Neuronal stem cell (in vitro differentiated cells): Measurements from ENCODE around the gene NDUFS4.
A peak's percentile ranks its signal among the peaks of the same experiment; 100 is the strongest.
"Not testable (repeated sequence)": the region's sequence is repeated elsewhere in the genome, so short reads cannot be mapped to it uniquely, and the experiment has no call there.

Source experiments
- DNase-seq: peaks from one replicate; pipeline ENCODE4 v3.0.0-alpha.2; 2013; ENCODE audit warnings: low spot score
- H2AFZ ChIP-seq: one replicate; pipeline ENCODE4 v1.6.1; 2013; ENCODE audit warnings: mild to moderate bottlenecking, low read length, inconsistent platforms
- H2AK5ac ChIP-seq: 2 replicates; pipeline ENCODE4 v1.6.1; 2013; ENCODE audit warnings: low read depth, mild to moderate bottlenecking, inconsistent platforms, low read length, moderate library complexity, mixed read lengths
- H2BK120ac ChIP-seq: 2 replicates; pipeline ENCODE4 v1.6.1; 2013; ENCODE audit warnings: low read depth, mild to moderate bottlenecking, inconsistent platforms, low read length, moderate library complexity, mixed read lengths
- H2BK12ac ChIP-seq: one replicate; pipeline ENCODE4 v1.6.1; 2013; ENCODE audit warnings: low read length, inconsistent platforms
- H2BK15ac ChIP-seq: 2 replicates; pipeline ENCODE4 v1.6.1; 2013; ENCODE audit warnings: mild to moderate bottlenecking, low read length, inconsistent platforms, mixed read lengths
- H2BK5ac ChIP-seq: one replicate; pipeline ENCODE4 v1.6.1; 2013; ENCODE audit warnings: inconsistent platforms, mild to moderate bottlenecking, low read length, moderate library complexity
- H3K14ac ChIP-seq: one replicate; pipeline ENCODE4 v1.6.1; 2013; ENCODE audit warnings: low read length, inconsistent platforms
- H3K18ac ChIP-seq: 2 replicates; pipeline ENCODE4 v1.6.1; 2013; ENCODE audit warnings: low read length, inconsistent platforms
- H3K23ac ChIP-seq: 2 replicates; pipeline ENCODE4 v1.6.1; 2013; ENCODE audit warnings: low read depth, mild to moderate bottlenecking, mixed read lengths, low read length, inconsistent platforms; ENCODE audit not compliant: poor library complexity
- H3K27ac ChIP-seq: replicated peaks from 3 replicates; pipeline ENCODE4 v1.5.1; 2013; ENCODE audit warnings: low read length, inconsistent platforms
- H3K27me3 ChIP-seq, 3 experiments: 2 replicates each; pipeline ENCODE4 v1.6.1; 2013; ENCODE audit warnings: low read length in 3 of 3, mild to moderate bottlenecking in 2 of 3, inconsistent platforms in 1 of 3, low read depth in 1 of 3, mixed read lengths in 1 of 3, moderate library complexity in 1 of 3; ENCODE audit not compliant: control insufficient read depth in 3 of 3, insufficient read depth in 3 of 3
- H3K36me3 ChIP-seq, 2 donors: replicated peaks in 1 of 2; 2 replicates each; pipeline ENCODE4 v1.6.1; 2013; ENCODE audit warnings: low read length in 2 of 2; ENCODE audit not compliant: control insufficient read depth in 2 of 2, insufficient read depth in 2 of 2
- H3K4ac ChIP-seq: 2 replicates; pipeline ENCODE4 v1.6.1; 2013; ENCODE audit warnings: inconsistent platforms, mild to moderate bottlenecking, low read length, moderate library complexity
- H3K4me1 ChIP-seq, 2 donors: 1 replicate in 1 of 2; 2 replicates in 1 of 2; pipeline ENCODE4 v1.6.1; 2013; ENCODE audit warnings: low read length in 2 of 2, low read depth in 1 of 2; ENCODE audit not compliant: control insufficient read depth in 2 of 2, insufficient read depth in 1 of 2
- H3K4me2 ChIP-seq: one replicate; pipeline ENCODE4 v1.6.1; 2013; ENCODE audit warnings: mild to moderate bottlenecking, low read length, inconsistent platforms; ENCODE audit not compliant: insufficient read depth, poor library complexity, severe bottlenecking
- H3K4me3 ChIP-seq, 2 donors: 2 replicates each; pipeline ENCODE4 v1.5.1; 2013; ENCODE audit warnings: low read length in 2 of 2, mild to moderate bottlenecking in 2 of 2, inconsistent platforms in 1 of 2, moderate library complexity in 1 of 2
- H3K79me1 ChIP-seq: one replicate; pipeline ENCODE4 v1.6.1; 2013; ENCODE audit warnings: low read depth, mild to moderate bottlenecking, inconsistent platforms, low read length, moderate library complexity
- H3K9ac ChIP-seq: one replicate; pipeline ENCODE4 v1.6.1; 2013; ENCODE audit warnings: mild to moderate bottlenecking, low read depth, low read length, inconsistent platforms; ENCODE audit not compliant: poor library complexity
- H3K9me3 ChIP-seq, 2 donors: replicated peaks in 1 of 2; 2 replicates each; pipeline versions ENCODE3 to v1.6.1; 2013; ENCODE audit warnings: low read length in 2 of 2, mild to moderate bottlenecking in 2 of 2, inconsistent platforms in 1 of 2, low read depth in 1 of 2, mixed read lengths in 1 of 2, moderate library complexity in 1 of 2; ENCODE audit not compliant: control insufficient read depth in 2 of 2, insufficient read depth in 1 of 2
- H4K8ac ChIP-seq: one replicate; pipeline ENCODE4 v1.6.1; 2013; ENCODE audit warnings: low read depth, mild to moderate bottlenecking, inconsistent platforms, low read length, moderate library complexity
- H4K91ac ChIP-seq: one replicate; pipeline ENCODE4 v1.6.1; 2013; ENCODE audit warnings: low read length, low read depth, mild to moderate bottlenecking, inconsistent platforms; ENCODE audit not compliant: poor library complexity
- WGBS, 2 donors: extraction: QIAGEN DNeasy Blood & Tissue Kit; methylation state at CpG; one replicate each; pipeline ENCODE4 v1.1.7; 2013; ENCODE audit warnings: missing lambda C conversion rate in 2 of 2, mixed read lengths in 1 of 2; ENCODE audit not compliant: insufficient read length in 2 of 2, insufficient replicate concordance in 1 of 2; ENCODE audit errors: extremely low coverage in 2 of 2; 5-methylcytosine and 5-hydroxymethylcytosine counted together

NDUFS4 gene

GRCh38 chr5:53537711-53538110, 22.7 kb upstream of the NDUFS4 start:
- Histone ChIP-seq H3K9me3 (no peaks in the 10 kb centered on the region), H3K4me1 (no peaks in the 10 kb centered on the region), H2AFZ (no peak overlapping the region), H3K79me1 (no peaks in the 10 kb centered on the region), H2BK15ac (no peak overlapping the region), H2AK5ac (no peak overlapping the region), H2BK12ac (no peak overlapping the region), H3K9ac (no peak overlapping the region), H3K14ac (no peak overlapping the region), H2BK120ac (no peak overlapping the region), H3K4me2 (no peak overlapping the region), H3K18ac (no peak overlapping the region), H4K91ac (no peak overlapping the region), H3K27ac (no peak overlapping the region), H2BK5ac (no peak overlapping the region), H3K23ac (no peak overlapping the region), H3K4ac (no peak overlapping the region), H3K27me3 (no peaks in the 10 kb centered on the region), H4K8ac (no peak overlapping the region), H3K36me3 (no peaks in the 10 kb centered on the region), H3K4me3 (no peak overlapping the region)
- WGBS, 2 donors: no CpG with 5 or more reads among the region's 1 CpG
- no peak for DNase-seq

- not testable (repeated sequence) for H4K8ac ChIP-seq, H3K4me3 ChIP-seq, H3K27ac ChIP-seq, H3K79me1 ChIP-seq, H3K14ac ChIP-seq, H2BK15ac ChIP-seq, H2AFZ ChIP-seq, H3K27me3 ChIP-seq, H2BK120ac ChIP-seq, H4K91ac ChIP-seq, H2BK5ac ChIP-seq, H3K4me2 ChIP-seq, H2BK12ac ChIP-seq, H3K4ac ChIP-seq, H3K9me3 ChIP-seq, DNase-seq, H3K9ac ChIP-seq, H3K23ac ChIP-seq, H3K36me3 ChIP-seq
- H3K4me1 ChIP-seq: peaks cover 3 to 18% of the 10 kb centered on the region in 2 donors
- WGBS, 2 donors: no CpG with 5 or more reads among the region's 7 CpGs
- peak overlapping the region; percentile 57 for H3K18ac ChIP-seq
- H2AK5ac ChIP-seq: peak overlapping the region; percentile 35
Measured at GRCh38 chr5:53540739-53541138, 19.7 kb upstream of the NDUFS4 start.

GRCh38 chr5:53541859-53542258, 18.6 kb upstream of the NDUFS4 start:
- no CpG with 5 or more reads among the region's 2 CpGs for WGBS, 2 donors

GRCh38 chr5:53542926-53543325, 17.5 kb upstream of the NDUFS4 start:
- H3K14ac ChIP-seq: no peak overlapping the region
- no peak overlapping the region for H2BK12ac ChIP-seq
- H2AFZ ChIP-seq: peak overlapping the region; percentile 71
- H3K9me3 ChIP-seq: no peaks in the 10 kb centered on the region
- H4K91ac ChIP-seq: no peak overlapping the region
- no peak overlapping the region for H3K4me3 ChIP-seq
- no peak overlapping the region for H2BK15ac ChIP-seq
- no peaks in the 10 kb centered on the region for H3K27me3 ChIP-seq
- no peak overlapping the region for H3K4me2 ChIP-seq
- no peak overlapping the region for H3K18ac ChIP-seq
- peaks cover 8 to 31% of the 10 kb centered on the region in 2 donors for H3K4me1 ChIP-seq
- no peak overlapping the region for H2BK5ac ChIP-seq
- H2BK120ac ChIP-seq: no peak overlapping the region
- no peak overlapping the region for H3K4ac ChIP-seq
- H4K8ac ChIP-seq: no peak overlapping the region
- no peak overlapping the region for H3K9ac ChIP-seq
- H3K23ac ChIP-seq: no peak overlapping the region
- H3K36me3 ChIP-seq: no peaks in the 10 kb centered on the region
- no peak overlapping the region for H2AK5ac ChIP-seq
- no peak overlapping the region for H3K27ac ChIP-seq
- no peak for DNase-seq
- no peaks in the 10 kb centered on the region for H3K79me1 ChIP-seq
- no CpG with 5 or more reads among the region's 2 CpGs for WGBS, 2 donors

More at GRCh38 chr5:53541859-53542258, 18.6 kb upstream of the NDUFS4 start:
- Histone ChIP-seq H2AFZ (no peak overlapping the region), H3K14ac (no peak overlapping the region), H2BK120ac (no peak overlapping the region), H4K91ac (no peak overlapping the region), H3K4me2 (no peak overlapping the region), H2AK5ac (no peak overlapping the region), H3K18ac (no peak overlapping the region), H3K23ac (no peak overlapping the region), H3K4ac (no peak overlapping the region), H3K4me1 (peaks cover 4 to 29% of the 10 kb centered on the region in 2 donors), H2BK5ac (no peak overlapping the region), H3K4me3 (no peak overlapping the region), H3K79me1 (no peaks in the 10 kb centered on the region), H3K9me3 (no peaks in the 10 kb centered on the region), H2BK15ac (no peak overlapping the region), H3K27ac (no peak overlapping the region), H4K8ac (no peak overlapping the region), H3K27me3 (no peaks in the 10 kb centered on the region), H2BK12ac (no peak overlapping the region), H3K36me3 (no peaks in the 10 kb centered on the region), H3K9ac (no peak overlapping the region)
- no peak for DNase-seq
